HFF-Myc (cell line): ENCODE results near the gene MYCBPAP.

ENCODE experiments used
- DNase-seq: peaks from one replicate; pipeline ENCODE4 v3.0.0-alpha.2; 2011; ENCODE audit warnings: low read depth; ENCODE audit errors: extremely low read depth
- H3K4me3 ChIP-seq: replicated peaks from 2 replicates; pipeline ENCODE4 v1.5.1; 2011; ENCODE audit warnings: low read depth, mild to moderate bottlenecking, control low read depth, low read length
- TF ChIP-seq, protein P1 (sequence below): IDR thresholded peaks from 2 replicates; pipeline ENCODE4 v1.5.1; 2012; ENCODE audit warnings: mild to moderate bottlenecking, low read depth, low read length, control low read depth; ENCODE audit errors: missing control alignments

Gene MYCBPAP

DNA sequence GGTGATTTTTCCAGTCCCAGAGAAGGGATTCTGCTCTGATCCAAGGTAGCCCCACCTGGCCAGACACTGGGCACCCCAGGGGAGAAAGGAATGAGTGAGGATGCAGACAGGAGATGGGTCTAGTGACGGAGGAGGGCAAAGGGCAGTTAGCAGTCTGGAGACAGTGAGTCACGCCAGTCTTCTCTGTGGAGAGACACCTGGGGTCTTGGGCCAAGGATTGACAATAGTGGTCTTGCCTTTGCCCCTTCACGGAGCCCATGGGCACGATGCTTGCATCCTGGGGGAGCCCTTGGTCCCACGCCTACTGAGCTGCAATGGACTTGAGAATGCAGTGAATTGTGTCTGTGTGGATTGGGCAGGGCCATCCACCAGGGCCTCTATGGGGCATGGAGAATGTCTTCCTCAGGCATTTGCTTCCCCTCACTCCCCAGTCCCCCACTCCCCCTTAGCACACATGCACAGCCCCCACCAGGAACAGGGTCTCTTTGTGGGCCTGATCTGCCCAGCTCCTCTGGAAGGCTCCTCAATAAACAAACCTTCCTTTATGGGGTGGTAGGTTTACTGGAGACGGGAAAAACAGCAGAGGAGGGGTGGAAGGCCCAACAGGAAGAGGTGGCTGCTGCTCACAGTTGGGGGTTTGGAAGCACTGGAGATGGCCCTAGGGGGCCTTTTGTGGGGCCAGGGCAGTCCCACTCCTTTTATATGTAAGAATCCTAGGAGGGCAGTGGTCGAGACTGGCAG lies 41.0 kb upstream of the MYCBPAP start:
- H3K4me3 ChIP-seq = no peak overlapping the region
- DNase-seq = no peak
- TF ChIP-seq, protein P1, sequence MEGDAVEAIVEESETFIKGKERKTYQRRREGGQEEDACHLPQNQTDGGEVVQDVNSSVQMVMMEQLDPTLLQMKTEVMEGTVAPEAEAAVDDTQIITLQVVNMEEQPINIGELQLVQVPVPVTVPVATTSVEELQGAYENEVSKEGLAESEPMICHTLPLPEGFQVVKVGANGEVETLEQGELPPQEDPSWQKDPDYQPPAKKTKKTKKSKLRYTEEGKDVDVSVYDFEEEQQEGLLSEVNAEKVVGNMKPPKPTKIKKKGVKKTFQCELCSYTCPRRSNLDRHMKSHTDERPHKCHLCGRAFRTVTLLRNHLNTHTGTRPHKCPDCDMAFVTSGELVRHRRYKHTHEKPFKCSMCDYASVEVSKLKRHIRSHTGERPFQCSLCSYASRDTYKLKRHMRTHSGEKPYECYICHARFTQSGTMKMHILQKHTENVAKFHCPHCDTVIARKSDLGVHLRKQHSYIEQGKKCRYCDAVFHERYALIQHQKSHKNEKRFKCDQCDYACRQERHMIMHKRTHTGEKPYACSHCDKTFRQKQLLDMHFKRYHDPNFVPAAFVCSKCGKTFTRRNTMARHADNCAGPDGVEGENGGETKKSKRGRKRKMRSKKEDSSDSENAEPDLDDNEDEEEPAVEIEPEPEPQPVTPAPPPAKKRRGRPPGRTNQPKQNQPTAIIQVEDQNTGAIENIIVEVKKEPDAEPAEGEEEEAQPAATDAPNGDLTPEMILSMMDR = no peak

DNA sequence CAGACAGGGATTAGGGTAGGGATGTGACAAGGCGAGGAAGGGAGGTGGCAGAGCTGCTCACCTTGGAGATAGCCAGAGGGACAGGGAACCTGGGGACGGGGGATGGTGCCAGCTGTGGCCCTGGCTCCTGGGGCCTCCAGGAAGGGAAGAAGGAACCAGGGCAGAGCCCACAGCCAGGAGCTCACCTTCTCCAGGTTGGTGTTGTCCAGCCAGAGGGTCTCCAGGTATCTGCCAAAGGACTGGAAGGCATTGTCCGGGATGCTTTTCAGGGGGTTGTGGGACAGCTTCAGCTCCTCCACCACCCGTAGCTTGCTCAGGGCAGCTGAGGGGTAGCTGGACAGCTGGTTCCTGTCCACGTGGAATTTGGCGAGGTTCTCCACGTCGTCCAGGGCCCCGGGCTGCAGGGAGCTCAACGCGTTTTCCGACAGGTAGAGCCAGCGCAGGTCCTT lies 40.4 kb upstream of the MYCBPAP start:
- no peak overlapping the region for H3K4me3 ChIP-seq
- TF ChIP-seq, protein P1 = no peak
- DNase-seq = no peak

DNA sequence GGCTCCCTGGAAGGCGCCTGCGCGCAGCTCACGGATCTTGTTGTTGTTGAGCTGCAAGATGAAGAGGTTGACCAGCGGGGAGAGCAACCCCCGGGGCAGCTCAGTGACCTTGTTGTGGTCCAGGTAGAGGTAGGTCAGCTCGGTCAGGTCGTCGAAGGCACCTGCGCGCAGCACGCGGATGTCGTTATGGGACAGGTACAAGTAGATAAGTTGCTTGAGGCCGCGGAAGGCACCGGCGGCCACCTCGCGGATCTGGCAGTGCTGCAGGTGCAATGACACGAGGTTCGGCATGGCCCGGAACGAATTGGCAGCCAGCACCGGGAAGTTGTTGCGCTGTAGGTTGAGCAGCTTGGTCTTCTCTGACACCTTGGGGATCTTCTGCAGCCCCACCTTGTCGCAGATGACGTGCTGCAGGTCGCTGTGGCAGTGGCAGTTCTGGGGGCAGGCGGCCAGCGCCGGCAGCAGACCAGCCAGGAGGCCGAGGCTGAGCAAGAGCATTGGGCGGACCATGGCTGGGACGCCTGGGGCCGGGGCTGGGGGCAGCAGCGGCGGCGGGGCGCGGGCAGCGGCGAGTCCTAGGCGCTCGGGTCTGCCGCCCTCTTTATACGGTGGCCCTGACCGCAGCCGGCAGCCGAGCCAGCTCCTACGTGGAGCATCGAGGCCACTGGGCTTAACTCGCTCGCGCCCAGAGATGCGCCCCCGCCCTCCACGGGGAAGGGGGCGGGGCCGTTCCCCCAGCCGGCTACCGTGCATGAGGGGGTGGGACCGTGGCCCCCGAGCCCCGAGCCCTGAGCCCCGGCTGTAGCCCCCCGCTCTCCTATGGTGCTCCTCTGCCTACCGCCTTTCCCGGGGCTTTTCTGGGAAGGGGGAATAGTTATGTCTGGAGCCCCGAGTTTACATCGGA lies 39.7 kb upstream of the MYCBPAP start, which contains the start of gene CHAD:
TSS of gene CHAD (minus strand) at position 577 of the 904 bp plus-strand sequence. CDS start at position 510, 67 bp downstream.
- DNase-seq = no peak
- peak within 1 kb of the TSS; percentile 20; the same call in 1 of the 2 replicates for H3K4me3 ChIP-seq
- TF ChIP-seq, protein P1 = no peak

DNA sequence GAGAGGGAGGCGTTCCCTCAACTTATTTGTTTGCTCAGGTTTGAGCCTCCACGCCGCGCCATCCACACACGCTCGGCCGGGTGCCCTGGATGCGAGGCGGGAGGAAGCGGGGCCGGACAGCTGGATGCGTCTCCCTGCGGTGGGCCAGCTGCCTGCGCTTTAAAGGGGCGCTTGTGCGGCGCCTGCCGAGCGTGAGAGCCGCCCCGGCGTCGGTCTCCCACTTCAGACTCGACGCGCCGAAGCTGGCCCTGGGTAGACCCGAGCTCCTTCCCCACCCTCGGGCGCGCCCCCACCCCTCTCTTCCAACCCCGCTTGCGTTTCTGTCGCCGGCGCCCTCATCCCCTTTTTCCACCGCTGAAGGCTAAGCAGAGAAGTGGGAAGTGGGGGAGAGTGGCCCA lies 39.0 kb upstream of the MYCBPAP start:
- DNase-seq = no peak
- TF ChIP-seq, protein P1 = no peak
- peak overlapping the region; percentile 20; the same call in 1 of the 2 replicates for H3K4me3 ChIP-seq

DNA sequence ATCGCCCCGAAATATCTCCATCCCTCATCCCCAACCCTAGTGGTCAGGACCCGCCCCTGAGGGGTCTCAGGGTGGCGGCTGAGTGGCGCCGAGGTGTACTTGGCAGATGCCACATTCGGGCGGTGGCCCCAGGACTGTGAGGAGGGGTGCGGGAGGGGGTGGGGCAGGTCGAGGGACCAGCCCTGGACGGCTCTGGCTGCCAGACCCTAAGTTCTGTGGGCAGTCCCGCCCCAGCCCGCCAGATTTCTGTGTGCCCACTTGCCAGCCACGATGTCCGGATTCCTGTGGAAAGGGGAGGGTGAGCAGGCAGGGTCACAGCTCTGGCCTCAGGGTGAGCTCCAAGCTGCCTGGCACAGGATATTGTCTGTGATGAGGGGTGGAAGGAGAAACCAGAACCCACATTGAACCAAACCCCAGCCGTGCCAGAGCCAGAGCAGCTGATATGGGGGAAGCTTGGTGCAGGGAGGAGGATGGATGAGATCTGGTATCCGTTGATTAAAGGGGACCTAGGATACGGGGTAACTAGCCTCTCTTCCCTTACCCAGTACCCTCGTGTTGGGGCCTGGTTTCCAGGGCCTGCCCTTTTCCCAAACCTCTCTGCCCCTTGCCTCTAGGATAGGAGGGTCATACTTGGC lies 38.5 kb upstream of the MYCBPAP start:
- DNase-seq = no peak
- TF ChIP-seq, protein P1 = no peak
- no peak overlapping the region for H3K4me3 ChIP-seq

DNA sequence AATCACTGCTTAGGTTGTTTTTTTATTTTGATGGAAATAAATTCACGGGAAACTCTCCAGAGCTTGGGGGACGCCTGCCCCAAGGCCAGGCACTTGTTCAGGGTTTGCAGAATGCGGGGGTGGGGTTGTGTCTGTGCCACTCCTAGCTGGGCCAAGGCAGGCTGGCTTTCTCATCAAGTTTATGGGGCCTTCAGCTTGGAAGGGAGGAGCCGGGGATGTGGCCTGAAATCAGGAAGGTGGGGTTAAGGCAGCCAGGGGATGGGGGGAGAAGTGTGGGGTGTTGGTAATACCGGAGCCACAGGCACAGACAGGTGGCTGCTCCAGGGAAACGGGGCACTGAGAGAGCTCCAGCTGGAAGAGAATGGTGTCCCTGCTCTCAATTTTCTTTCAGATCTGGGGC lies 37.8 kb upstream of the MYCBPAP start:
- TF ChIP-seq, protein P1 = no peak
- no peak overlapping the region for H3K4me3 ChIP-seq
- DNase-seq = no peak
